Esophagus muscularis mucosa (tissue), 4 donors: ENCODE data around the gene NEMF. TPM values are rescaled to one million over a fixed set of nuclear protein-coding genes. Genes with fewer than 3 reads are reported as not detected.

Experiments
- DNase-seq: peaks from one replicate; pipeline ENCODE4 v3.0.0-alpha.2; 2017; ENCODE audit errors: extremely low spot score
- H3K27ac ChIP-seq, 4 donors: fragments of 200-600 bp; sonication (generic); replicated peaks in 1 of 4; 1 replicate in 3 of 4; 2 replicates in 1 of 4; pipeline ENCODE4 v1.5.1; 2016 to 2019; ENCODE audit warnings: mild to moderate bottlenecking in 1 of 4
- H3K27me3 ChIP-seq, 4 donors: fragments of 200-600 bp; sonication (generic); one replicate each; pipeline versions ENCODE4 v1.5.1 to v1.6.0; 2016 to 2019
- H3K36me3 ChIP-seq, 4 donors: fragments of 200-600 bp; sonication (generic); one replicate each; pipeline ENCODE4 v1.5.1; 2016 to 2019
- H3K4me1 ChIP-seq, 4 donors: fragments of 200-600 bp; sonication (generic); one replicate each; pipeline ENCODE4 v1.5.1; 2016 to 2019
- H3K4me3 ChIP-seq, 4 donors: fragments of 200-600 bp; sonication (generic); 1 replicate in 2 of 4; 2 replicates in 2 of 4; pipeline ENCODE4 v1.5.1; 2016 to 2019; ENCODE audit warnings: mild to moderate bottlenecking in 4 of 4, moderate library complexity in 1 of 4
- H3K9me3 ChIP-seq, 4 donors: fragments of 200-600 bp; sonication (generic); 1 replicate in 3 of 4; 2 replicates in 1 of 4; pipeline ENCODE4 v1.5.1; 2016 to 2019
- CTCF ChIP-seq, 3 experiments: fragments of 200-600 bp in 2 of 3; fragments of 450-650 bp in 1 of 3; sonication (generic) in 2 of 3; IDR thresholded peaks; one replicate each; pipeline ENCODE4 v1.5.1; 2017 to 2019; ENCODE audit warnings: antibody characterized with exemption in 3 of 3, mild to moderate bottlenecking in 2 of 3, moderate library complexity in 1 of 3
- EP300 ChIP-seq: sonication (generic); formaldehyde crosslinking; IDR thresholded peaks from one replicate; pipeline ENCODE4 v1.6.1; 2017; ENCODE audit warnings: antibody characterized with exemption
- POLR2A ChIP-seq: fragments of 450-650 bp; IDR thresholded peaks from one replicate; pipeline ENCODE4 v1.6.1; 2017; ENCODE audit warnings: antibody characterized with exemption, moderate library complexity, mild to moderate bottlenecking, low read depth
- POLR2AphosphoS5 ChIP-seq, 2 donors: sonication (generic); formaldehyde crosslinking; IDR thresholded peaks; one replicate each; pipeline ENCODE4 v1.6.1; 2017; ENCODE audit warnings: antibody characterized with exemption in 2 of 2
- WGBS: methylation state at CpG from one replicate; pipeline ENCODE4 v1.1.5; 2018; 5-methylcytosine and 5-hydroxymethylcytosine counted together
- intact Hi-C: fragments of 100-400 bp; cut with DNase I; formaldehyde crosslinking; loops from one replicate; pipeline ENCODE4 v1.15.1; 2023
- total RNA-seq, 4 donors: library from RNA; depleted of rRNA; stranded (reverse); fragments of >200 nt; gene quantifications; one replicate each; pipeline versions ENCODE4 v1.1.0 to v1.2.1, GENCODE V29; 2016

NEMF gene
- total RNA-seq, 4 donors from 2014 or later, result 40.6 to 71.0 (median 56.4) TPM

- 87% methylated on average over 6 of the region's 6 CpGs for WGBS
- Histone ChIP-seq H3K27ac (no peak overlapping the region), H3K4me3 (no peak overlapping the region)
Observed at GRCh38 chr14:49857427-49858003, 4.9 kb upstream of the NEMF start.

GRCh38 chr14:49853572-49854375 is 1.2 kb upstream of the NEMF start:
- 27% methylated on average over 16 of the region's 27 CpGs for WGBS
- H3K27ac ChIP-seq, result peak overlapping the region; percentile 87 to 93 (median 88)
- DNase-seq, result peak; percentile 92

More at GRCh38 chr14:49857427-49858003, 4.9 kb upstream of the NEMF start:
- no peak for DNase-seq
- no peaks in the 10 kb centered on the region for H3K36me3 ChIP-seq
- H3K4me1 ChIP-seq, result peaks cover 7 to 26% (median 23%) of the 10 kb centered on the region in 4 donors
- no peaks in the 10 kb centered on the region for H3K9me3 ChIP-seq
- TF ChIP-seq POLR2AphosphoS5 (IDR thresholded peaks at IDR 0.05) (no peak), EP300 (no peak), CTCF (IDR thresholded peaks at IDR 0.05) (no peak), POLR2A (no peak)
- intact Hi-C loops, result no loop called here
- H3K27me3 ChIP-seq, result no peaks in the 10 kb centered on the region

GRCh38 chr14:49853158-49853477 is 530 bp upstream of the NEMF start:
- intact Hi-C loops, result loop anchor here (5.0 kb wide), 1 partner anchor 221 kb away; no protein-coding TSS in a partner anchor
- no peaks in the 10 kb centered on the region for H3K9me3 ChIP-seq
- TF ChIP-seq EP300, result no peak
- TF ChIP-seq POLR2A, result no peak
- no peak for TF ChIP-seq CTCF (IDR thresholded peaks at IDR 0.05)
- H3K36me3 ChIP-seq, result peaks cover 6 to 33% (median 25%) of the 10 kb centered on the region in 4 donors
- H3K27ac ChIP-seq, result peak overlapping the region; percentile 87 to 93 (median 88)
- peaks cover 19 to 41% (median 35%) of the 10 kb centered on the region in 4 donors for H3K4me1 ChIP-seq
- WGBS, result 1% methylated on average over 14 of the region's 14 CpGs
- peak overlapping the region; percentile 69 to 92 (median 78) for H3K4me3 ChIP-seq
- no peaks in the 10 kb centered on the region for H3K27me3 ChIP-seq
- DNase-seq, result no peak

More at GRCh38 chr14:49853572-49854375, 1.2 kb upstream of the NEMF start:
- TF ChIP-seq EP300 (no peak), CTCF (IDR thresholded peaks at IDR 0.05) (peak; percentile 76 to 88 (median 84)), POLR2A (no peak), POLR2AphosphoS5 (IDR thresholded peaks at IDR 0.05) (peak; percentile 49 to 72)
- peaks cover 6 to 26% (median 19%) of the 10 kb centered on the region in 4 donors for H3K36me3 ChIP-seq
- intact Hi-C loops, result loop anchor here (5.0 kb wide), 1 partner anchor 221 kb away; no protein-coding TSS in a partner anchor
- H3K27me3 ChIP-seq, result no peaks in the 10 kb centered on the region
- H3K4me3 ChIP-seq, result peak overlapping the region; percentile 69 to 92 (median 78)
- H3K9me3 ChIP-seq, result no peaks in the 10 kb centered on the region
- peaks cover 19 to 41% (median 35%) of the 10 kb centered on the region in 4 donors for H3K4me1 ChIP-seq

GRCh38 chr14:49851813-49852212 is 775 bp downstream of the NEMF start:
- intact Hi-C loops, result loop anchor here (5.0 kb wide), 1 partner anchor 220 kb away; no protein-coding TSS in a partner anchor
- no peak for TF ChIP-seq CTCF (IDR thresholded peaks at IDR 0.05)
- no peak for TF ChIP-seq POLR2A
- TF ChIP-seq POLR2AphosphoS5 (IDR thresholded peaks at IDR 0.05), result no peak
- no peak for TF ChIP-seq EP300
- Histone ChIP-seq H3K4me1 (peaks cover 19 to 41% (median 35%) of the 10 kb centered on the region in 4 donors), H3K4me3 (peak overlapping the region; percentile 69 to 92 (median 78)), H3K36me3 (peaks cover 6 to 41% (median 29%) of the 10 kb centered on the region in 4 donors), H3K27ac (peak overlapping the region; percentile 87 to 93 (median 88)), H3K27me3 (no peaks in the 10 kb centered on the region), H3K9me3 (no peaks in the 10 kb centered on the region)
- no peak for DNase-seq
- 9% methylated on average over 7 of the region's 7 CpGs for WGBS
